ENCODE results near the gene DAB2IP.

Gene DAB2IP

DNA sequence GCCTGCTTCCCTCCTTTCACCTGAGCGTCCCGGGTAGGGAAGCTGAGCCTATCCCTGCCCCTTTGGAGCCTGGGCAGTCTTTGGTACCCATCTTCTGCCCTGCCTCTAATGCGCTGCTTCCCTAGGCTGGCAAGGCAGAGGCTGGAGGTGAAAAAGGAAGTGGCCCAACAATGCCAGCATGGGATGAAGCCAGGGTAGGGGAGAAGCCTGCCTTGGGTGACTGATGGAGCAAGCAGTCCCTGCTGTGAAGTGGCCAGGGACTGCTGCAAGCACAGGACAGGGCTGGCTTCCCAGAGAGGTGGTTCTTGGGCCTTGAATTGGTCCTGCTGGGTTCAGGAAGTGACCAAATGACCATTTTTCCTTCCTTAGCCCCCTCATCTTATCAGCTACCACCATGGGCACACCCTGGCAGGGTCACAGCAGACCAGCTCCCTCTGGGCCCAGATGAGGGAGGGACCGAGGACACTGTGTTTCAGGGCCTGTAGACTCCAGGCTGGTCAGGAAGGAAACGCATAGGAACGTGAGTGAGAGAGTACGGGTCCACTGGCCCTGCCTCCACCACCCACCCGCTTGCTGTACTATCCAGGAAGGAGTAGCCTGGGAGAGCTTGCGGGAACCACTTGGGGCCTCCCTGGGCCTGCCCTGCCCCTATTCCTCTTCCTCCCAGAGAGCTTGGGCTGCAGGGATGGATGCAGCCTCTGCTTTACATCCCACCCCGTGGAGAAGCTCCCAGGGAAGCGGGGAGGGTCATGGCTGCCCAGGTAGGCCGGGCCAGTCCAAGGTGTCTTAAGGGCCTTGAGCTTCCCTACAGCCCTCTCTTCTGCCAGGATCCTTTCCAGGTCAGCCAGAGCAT, 102.6 kb downstream of the DAB2IP start:
- Histone ChIP-seq H3K9ac (ENCODE audit: low read depth, low read length, poor library complexity) (peak overlapping the region; percentile 24), H4K8ac (ENCODE audit: low read depth, low read length) (no peak overlapping the region), H4K91ac (ENCODE audit: low read depth, low read length, poor library complexity) (no peak overlapping the region), H3K4me1 (ENCODE audit: control insufficient read depth in 2 of 2, insufficient read depth in 1 of 2, low read depth in 1 of 2, low read length in 2 of 2) (peaks cover 8 to 41% of the 10 kb centered on the region in 2 donors), H3K14ac (ENCODE audit: low read length) (peak overlapping the region; percentile 26), H2AFZ (ENCODE audit: low read length) (no peak overlapping the region), H3K36me3 (replicated peaks in 1 of 2; ENCODE audit: control insufficient read depth in 2 of 2, insufficient read depth in 2 of 2, low read length in 2 of 2) (peaks cover 13 to 27% of the 10 kb centered on the region in 2 donors), H3K27me3 (ENCODE audit: control insufficient read depth in 3 of 3, insufficient read depth in 3 of 3, low read depth in 1 of 3, low read length in 3 of 3) (no peaks in the 10 kb centered on the region), H2AK5ac (ENCODE audit: low read depth, low read length) (peak overlapping the region; percentile 26), H3K9me3 (replicated peaks in 1 of 2; ENCODE audit: control insufficient read depth in 2 of 2, insufficient read depth in 1 of 2, low read depth in 1 of 2, low read length in 2 of 2) (no peaks in the 10 kb centered on the region), H3K4ac (ENCODE audit: low read length) (no peak overlapping the region), H3K23ac (ENCODE audit: low read depth, low read length, poor library complexity) (no peak overlapping the region), H2BK12ac (ENCODE audit: low read length) (no peak overlapping the region), H2BK5ac (ENCODE audit: low read length) (no peak overlapping the region), H3K27ac (replicated peaks; ENCODE audit: low read length) (no peak overlapping the region), H3K79me1 (ENCODE audit: low read depth, low read length) (peaks cover 33% of the 10 kb centered on the region), H3K4me3 (ENCODE audit: low read length in 2 of 2) (no peak overlapping the region), H3K4me2 (ENCODE audit: insufficient read depth, low read length, poor library complexity, severe bottlenecking) (no peak overlapping the region), H2BK15ac (ENCODE audit: low read length) (no peak overlapping the region), H2BK120ac (ENCODE audit: low read depth, low read length) (no peak overlapping the region), H3K18ac (ENCODE audit: low read length) (peak overlapping the region; percentile 66)
- WGBS, 2 donors (ENCODE audit: extremely low coverage in 2 of 2, insufficient read length in 2 of 2, insufficient replicate concordance in 1 of 2), result no CpG with 5 or more reads among the region's 12 CpGs
- DNase-seq (ENCODE audit: low spot score), result no peak

DNA sequence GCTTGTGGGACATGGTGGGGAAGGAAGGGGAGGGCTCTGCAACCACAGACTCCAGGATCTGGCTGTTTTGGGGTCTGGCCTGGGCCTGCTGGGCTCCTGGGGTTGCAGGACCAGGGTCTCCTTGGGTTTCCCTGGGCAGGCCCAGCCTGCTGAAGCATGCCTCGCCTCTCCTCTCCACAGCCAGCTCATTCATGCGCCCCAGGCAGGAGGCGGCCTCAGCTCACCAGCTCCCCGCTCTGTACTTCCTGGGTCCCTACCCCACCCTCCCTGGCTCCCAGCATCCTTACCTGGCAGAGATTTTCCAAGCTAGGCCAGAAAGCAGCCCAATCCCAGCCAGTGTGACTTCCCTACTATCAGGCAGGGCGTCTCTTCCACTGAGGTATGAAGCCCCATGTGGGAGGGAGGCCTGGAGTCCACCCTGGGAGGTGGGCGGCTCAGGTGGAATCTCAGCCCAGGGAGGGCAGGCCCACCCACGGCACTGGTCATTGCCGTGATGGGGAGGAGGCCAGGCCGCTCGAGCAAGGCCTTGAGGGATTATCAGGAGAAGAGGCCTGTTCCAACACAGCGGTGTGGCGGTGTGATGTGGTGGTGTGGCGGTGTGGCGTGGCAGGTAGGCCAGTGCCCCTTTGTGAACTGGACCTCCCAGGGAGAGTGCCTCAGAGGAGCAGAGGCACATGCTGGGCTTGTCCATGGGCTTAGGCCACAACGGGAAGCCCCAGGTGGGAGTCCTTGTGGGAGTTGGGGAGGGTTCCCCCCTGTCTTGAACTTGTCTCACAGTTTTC, 103.4 kb downstream of the DAB2IP start:
- Histone ChIP-seq H2AK5ac (ENCODE audit: low read depth, low read length) (peak overlapping the region; percentile 26), H3K9ac (ENCODE audit: low read depth, low read length, poor library complexity) (peak overlapping the region; percentile 45), H3K4me2 (ENCODE audit: insufficient read depth, low read length, poor library complexity, severe bottlenecking) (no peak overlapping the region), H3K4me1 (ENCODE audit: control insufficient read depth in 2 of 2, insufficient read depth in 1 of 2, low read depth in 1 of 2, low read length in 2 of 2) (peaks cover 8 to 38% of the 10 kb centered on the region in 2 donors), H3K4me3 (ENCODE audit: low read length in 2 of 2) (no peak overlapping the region), H2BK120ac (ENCODE audit: low read depth, low read length) (peak overlapping the region; percentile 12), H4K8ac (ENCODE audit: low read depth, low read length) (no peak overlapping the region), H2BK12ac (ENCODE audit: low read length) (no peak overlapping the region), H2BK5ac (ENCODE audit: low read length) (no peak overlapping the region), H3K27me3 (ENCODE audit: control insufficient read depth in 3 of 3, insufficient read depth in 3 of 3, low read depth in 1 of 3, low read length in 3 of 3) (no peaks in the 10 kb centered on the region), H4K91ac (ENCODE audit: low read depth, low read length, poor library complexity) (peak overlapping the region; percentile 94), H3K4ac (ENCODE audit: low read length) (no peak overlapping the region), H3K9me3 (replicated peaks in 1 of 2; ENCODE audit: control insufficient read depth in 2 of 2, insufficient read depth in 1 of 2, low read depth in 1 of 2, low read length in 2 of 2) (no peaks in the 10 kb centered on the region), H3K18ac (ENCODE audit: low read length) (peak overlapping the region; percentile 66), H3K79me1 (ENCODE audit: low read depth, low read length) (peaks cover 33% of the 10 kb centered on the region), H3K36me3 (replicated peaks in 1 of 2; ENCODE audit: control insufficient read depth in 2 of 2, insufficient read depth in 2 of 2, low read length in 2 of 2) (peaks cover 20 to 32% of the 10 kb centered on the region in 2 donors), H2BK15ac (ENCODE audit: low read length) (no peak overlapping the region), H3K27ac (replicated peaks; ENCODE audit: low read length) (no peak overlapping the region), H3K14ac (ENCODE audit: low read length) (peak overlapping the region; percentile 23), H3K23ac (ENCODE audit: low read depth, low read length, poor library complexity) (peak overlapping the region; percentile 19), H2AFZ (ENCODE audit: low read length) (no peak overlapping the region)
- WGBS, 2 donors (ENCODE audit: extremely low coverage in 2 of 2, insufficient read length in 2 of 2, insufficient replicate concordance in 1 of 2), result no CpG with 5 or more reads among the region's 15 CpGs
- DNase-seq (ENCODE audit: low spot score), result no peak

- peaks cover under 1 to 31% of the 10 kb centered on the region in 2 donors for H3K4me1 ChIP-seq (ENCODE audit: control insufficient read depth in 2 of 2, insufficient read depth in 1 of 2, low read depth in 1 of 2, low read length in 2 of 2)
- no peak overlapping the region for H2BK120ac ChIP-seq (ENCODE audit: low read depth, low read length)
- H2BK12ac ChIP-seq (ENCODE audit: low read length), result no peak overlapping the region
- no peaks in the 10 kb centered on the region for H3K9me3 ChIP-seq (replicated peaks in 1 of 2; ENCODE audit: control insufficient read depth in 2 of 2, insufficient read depth in 1 of 2, low read depth in 1 of 2, low read length in 2 of 2)
- no peak overlapping the region for H3K14ac ChIP-seq (ENCODE audit: low read length)
- H3K9ac ChIP-seq (ENCODE audit: low read depth, low read length, poor library complexity), result peak overlapping the region; percentile 26
- peak overlapping the region; percentile 32 for H3K23ac ChIP-seq (ENCODE audit: low read depth, low read length, poor library complexity)
- no peak overlapping the region for H3K18ac ChIP-seq (ENCODE audit: low read length)
- DNase-seq (ENCODE audit: low spot score), result no peak
- no CpG with 5 or more reads among the region's 7 CpGs for WGBS, 2 donors (ENCODE audit: extremely low coverage in 2 of 2, insufficient read length in 2 of 2, insufficient replicate concordance in 1 of 2)
- H3K4me2 ChIP-seq (ENCODE audit: insufficient read depth, low read length, poor library complexity, severe bottlenecking), result no peak overlapping the region
- no peak overlapping the region for H2AFZ ChIP-seq (ENCODE audit: low read length)
- no peak overlapping the region for H3K4me3 ChIP-seq (ENCODE audit: low read length in 2 of 2)
- no peak overlapping the region for H3K27ac ChIP-seq (replicated peaks; ENCODE audit: low read length)
- H2BK15ac ChIP-seq (ENCODE audit: low read length), result no peak overlapping the region
- H3K27me3 ChIP-seq (ENCODE audit: control insufficient read depth in 3 of 3, insufficient read depth in 3 of 3, low read depth in 1 of 3, low read length in 3 of 3), result no peaks in the 10 kb centered on the region
- H3K79me1 ChIP-seq (ENCODE audit: low read depth, low read length), result peaks cover 32% of the 10 kb centered on the region
- H4K91ac ChIP-seq (ENCODE audit: low read depth, low read length, poor library complexity), result no peak overlapping the region
- peaks cover 27 to 37% of the 10 kb centered on the region in 2 donors for H3K36me3 ChIP-seq (replicated peaks in 1 of 2; ENCODE audit: control insufficient read depth in 2 of 2, insufficient read depth in 2 of 2, low read length in 2 of 2)
- H4K8ac ChIP-seq (ENCODE audit: low read depth, low read length), result peak overlapping the region; percentile 78
- H3K4ac ChIP-seq (ENCODE audit: low read length), result no peak overlapping the region
- H2AK5ac ChIP-seq (ENCODE audit: low read depth, low read length), result peak overlapping the region; percentile 22
- no peak overlapping the region for H2BK5ac ChIP-seq (ENCODE audit: low read length)
These were observed 104.1 kb downstream of the DAB2IP start for GRCh38 chr9:121755581-121755980.
